ENCODE results near the gene CCL26. TPM values are rescaled to one million over a fixed set of nuclear protein-coding genes. Genes with fewer than 3 reads are reported as not detected.

Gene CCL26
- total and polyA plus RNA-seq, 2 of the 13 experiments (the other 11 are each of a cell fraction or from before 2014, with no cell fraction given): 0.16 TPM; not detected in 1

DNA sequence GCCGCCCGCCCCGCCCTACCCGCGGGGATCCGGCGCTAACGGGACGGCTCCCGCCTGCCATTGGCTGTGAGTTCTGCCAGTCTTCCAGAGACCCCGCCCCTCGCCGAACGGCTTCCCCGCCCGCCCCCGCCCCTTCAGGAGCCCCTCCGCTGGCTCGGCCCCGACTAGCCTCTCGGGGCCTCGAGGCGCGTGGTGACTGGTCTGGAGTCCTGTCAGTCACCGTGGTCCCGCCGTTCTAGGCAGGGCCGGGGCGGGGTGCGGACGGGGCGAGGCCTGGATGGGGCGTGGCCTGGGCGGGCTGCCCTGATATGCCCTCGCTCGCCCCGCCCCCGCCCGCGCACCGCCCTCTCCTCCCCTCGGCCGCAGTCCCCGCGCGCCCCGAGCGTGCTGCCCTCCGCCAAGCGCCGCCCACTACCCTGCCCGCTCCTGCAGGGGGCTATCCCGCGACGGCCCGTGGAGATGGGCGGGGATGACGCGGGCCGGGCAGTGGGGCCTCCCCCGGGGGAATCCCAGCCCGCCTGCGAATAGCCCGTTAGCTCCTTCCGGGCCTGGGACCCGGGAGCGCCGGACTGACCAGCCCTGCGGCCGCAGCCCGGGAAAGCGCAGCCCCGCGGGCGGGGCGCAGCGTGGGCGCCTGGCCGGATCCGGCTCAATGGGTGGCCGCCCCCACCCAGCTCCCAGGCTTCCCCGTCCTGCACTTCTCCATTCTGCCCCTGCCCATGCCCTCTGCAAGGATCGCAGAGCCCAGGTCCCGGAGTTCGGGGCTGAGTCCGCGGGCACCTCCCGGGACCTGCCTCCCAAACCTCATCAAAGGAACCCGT is 32.8 kb downstream of the CCL26 start (continued):
- peak; percentile 43; the same call in 1 of the 2 replicates for TF ChIP-seq ARID5B (CRISPR knock-in tag; IDR thresholded peaks at IDR 0.05)
- TF ChIP-seq, protein P1, sequence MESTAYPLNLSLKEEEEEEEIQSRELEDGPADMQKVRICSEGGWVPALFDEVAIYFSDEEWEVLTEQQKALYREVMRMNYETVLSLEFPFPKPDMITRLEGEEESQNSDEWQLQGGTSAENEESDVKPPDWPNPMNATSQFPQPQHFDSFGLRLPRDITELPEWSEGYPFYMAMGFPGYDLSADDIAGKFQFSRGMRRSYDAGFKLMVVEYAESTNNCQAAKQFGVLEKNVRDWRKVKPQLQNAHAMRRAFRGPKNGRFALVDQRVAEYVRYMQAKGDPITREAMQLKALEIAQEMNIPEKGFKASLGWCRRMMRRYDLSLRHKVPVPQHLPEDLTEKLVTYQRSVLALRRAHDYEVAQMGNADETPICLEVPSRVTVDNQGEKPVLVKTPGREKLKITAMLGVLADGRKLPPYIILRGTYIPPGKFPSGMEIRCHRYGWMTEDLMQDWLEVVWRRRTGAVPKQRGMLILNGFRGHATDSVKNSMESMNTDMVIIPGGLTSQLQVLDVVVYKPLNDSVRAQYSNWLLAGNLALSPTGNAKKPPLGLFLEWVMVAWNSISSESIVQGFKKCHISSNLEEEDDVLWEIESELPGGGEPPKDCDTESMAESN (CRISPR knock-in tag; conservative IDR thresholded peaks at IDR 0.05): peak; percentile 47; the same call in 1 of the 2 replicates
- peak; percentile 54; the same call in 1 of the 2 replicates for TF ChIP-seq MTA1 (CRISPR knock-in tag; IDR thresholded peaks at IDR 0.05; ENCODE audit: borderline replicate concordance)
- TF ChIP-seq ZNF703 (CRISPR knock-in tag; IDR thresholded peaks at IDR 0.05; ENCODE audit: borderline replicate concordance): no peak
- TF ChIP-seq RBAK (CRISPR knock-in tag; IDR thresholded peaks at IDR 0.05): no peak
- TF ChIP-seq SNAPC4 (CRISPR knock-in tag; IDR thresholded peaks at IDR 0.05): no peak
- TF ChIP-seq ZBED4 (CRISPR knock-in tag; IDR thresholded peaks at IDR 0.05; ENCODE audit: borderline replicate concordance): peak; percentile 41; the same call in 1 of the 2 replicates
- TF ChIP-seq NR2F6 (IDR thresholded peaks at IDR 0.05): no peak
- TF ChIP-seq NR2F6 (CRISPR knock-in tag; IDR thresholded peaks at IDR 0.05): peak; percentile 7; the same call in 1 of the 2 replicates
- TF ChIP-seq ATF7-NPFF (CRISPR knock-in tag; IDR thresholded peaks at IDR 0.05; ENCODE audit: low read depth): peak; percentile 42; the same call in 1 of the 2 replicates

Measured in HepG2 (cell line).